Activated T-cell treated with anti-CD3 and anti-CD28 coated beads for 1 hour (primary cell): ENCODE data around the gene SKAP1.
"Not testable (repeated sequence)": the region's sequence is repeated elsewhere in the genome, so short reads cannot be mapped to it uniquely, and the experiment has no call there.

Experiments
- DNase-seq: peaks from one replicate; pipeline ENCODE4 v3.0.0-alpha.2; 2020; ENCODE audit warnings: low read depth

The SKAP1 gene

DNA sequence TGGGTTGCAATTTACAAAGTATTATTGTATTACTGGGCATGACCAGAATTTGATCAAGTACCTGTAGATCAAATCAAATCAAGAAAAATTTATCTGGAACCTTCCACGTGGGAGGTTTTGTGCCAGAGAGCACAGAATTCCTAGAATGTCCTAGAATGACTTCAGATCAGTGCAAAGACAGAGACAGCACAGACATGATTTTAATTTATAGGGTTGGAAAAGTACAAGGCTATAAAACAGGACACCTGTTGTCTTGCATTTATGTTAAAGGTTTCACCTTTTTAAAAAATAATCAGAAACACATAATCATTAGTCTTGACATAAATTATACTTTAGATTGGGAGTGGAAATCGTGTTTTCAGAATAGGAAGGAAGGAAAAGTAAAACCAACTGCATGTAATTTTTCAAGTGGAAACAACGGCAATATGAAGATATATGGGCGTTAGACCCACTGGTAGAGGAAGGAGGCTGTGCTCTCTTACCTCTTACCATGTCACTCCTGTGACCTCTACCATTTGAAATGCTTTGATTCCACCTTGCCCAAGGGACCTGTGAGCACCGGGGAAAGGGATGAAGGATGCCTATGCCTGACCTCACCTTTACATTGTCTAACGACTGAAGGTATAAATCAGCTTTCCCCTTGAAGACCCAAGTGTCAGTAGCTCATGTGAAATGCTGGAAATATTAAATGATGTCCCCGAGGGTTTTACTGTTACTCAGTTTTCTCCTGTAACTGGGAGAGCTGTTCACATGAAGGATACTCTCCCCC, 222.1 kb downstream of the SKAP1 start:
- no peak for DNase-seq

- not testable (repeated sequence) for DNase-seq
These were observed 223.0 kb downstream of the SKAP1 start for GRCh38 chr17:48207036-48207435.

GRCh38 chr17:48202959-48203358, 227.1 kb downstream of the SKAP1 start:
- DNase-seq = no peak

DNA sequence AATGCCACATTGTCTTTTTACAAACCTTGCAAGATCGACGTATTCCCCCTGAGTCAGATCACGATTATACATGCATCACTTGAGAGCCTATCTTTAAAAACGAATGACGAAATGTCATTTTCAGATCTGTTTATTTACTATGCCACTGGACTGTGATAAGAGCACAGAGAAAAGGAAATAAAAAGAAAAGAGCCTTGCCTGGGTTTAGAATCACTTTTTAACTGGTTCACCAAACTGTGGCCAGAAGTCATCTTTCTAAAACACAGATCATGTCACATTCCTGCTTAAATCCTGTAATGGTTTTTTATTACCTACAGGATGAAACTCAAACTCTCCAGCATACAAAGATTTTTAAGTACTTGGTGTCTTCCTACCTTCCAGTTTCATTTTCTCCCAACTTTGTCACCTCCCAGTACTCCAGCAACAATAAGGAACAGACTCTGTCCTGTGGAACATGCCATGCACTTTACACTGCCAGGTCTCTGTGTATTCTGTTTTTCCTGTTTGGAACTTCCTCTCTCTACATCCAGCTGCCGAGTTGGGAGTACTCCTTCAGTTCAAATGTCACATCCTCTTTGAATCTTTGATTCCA, 231.0 kb downstream of the SKAP1 start:
- DNase-seq = no peak

DNA sequence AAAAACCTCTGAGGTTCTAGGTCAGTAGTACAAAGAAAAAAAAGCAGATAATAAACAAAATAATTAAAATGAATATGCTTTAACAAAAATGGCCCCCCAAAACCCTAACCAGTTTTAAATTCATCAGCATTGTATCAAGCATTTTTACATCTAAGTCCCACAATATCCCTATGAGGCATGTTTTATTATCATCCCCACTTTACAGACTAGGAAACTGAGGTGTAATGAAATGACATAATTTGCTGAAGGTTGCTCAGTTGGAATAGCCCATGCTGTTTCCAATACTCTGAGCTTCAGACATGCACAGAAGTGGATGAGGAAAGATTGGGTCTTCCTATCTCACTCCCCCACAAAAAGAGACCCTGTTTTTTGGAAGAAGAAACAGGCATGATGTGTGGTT, 234.1 kb downstream of the SKAP1 start:
- no peak for DNase-seq

DNA sequence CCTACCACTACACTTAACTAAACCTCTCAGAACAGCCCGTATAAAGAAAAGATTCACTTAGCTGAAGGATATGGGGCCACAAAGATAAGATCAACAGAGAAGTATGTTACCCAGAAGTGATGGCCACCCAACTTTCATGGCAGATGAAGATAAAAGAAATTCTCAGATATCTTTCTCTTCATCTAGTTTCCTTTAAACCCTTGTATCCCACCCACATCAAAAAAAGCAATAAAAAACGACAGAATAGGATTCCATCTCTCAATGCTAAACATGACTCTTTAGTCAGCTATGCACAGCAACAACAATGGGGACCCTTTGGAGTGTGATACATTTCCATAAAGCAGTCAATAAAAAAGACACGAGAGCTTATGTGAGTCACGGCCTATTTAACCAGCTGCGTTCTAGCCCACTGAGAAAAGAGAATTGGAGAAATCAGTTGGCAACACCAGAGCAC, 235.9 kb downstream of the SKAP1 start:
- no peak for DNase-seq

DNA sequence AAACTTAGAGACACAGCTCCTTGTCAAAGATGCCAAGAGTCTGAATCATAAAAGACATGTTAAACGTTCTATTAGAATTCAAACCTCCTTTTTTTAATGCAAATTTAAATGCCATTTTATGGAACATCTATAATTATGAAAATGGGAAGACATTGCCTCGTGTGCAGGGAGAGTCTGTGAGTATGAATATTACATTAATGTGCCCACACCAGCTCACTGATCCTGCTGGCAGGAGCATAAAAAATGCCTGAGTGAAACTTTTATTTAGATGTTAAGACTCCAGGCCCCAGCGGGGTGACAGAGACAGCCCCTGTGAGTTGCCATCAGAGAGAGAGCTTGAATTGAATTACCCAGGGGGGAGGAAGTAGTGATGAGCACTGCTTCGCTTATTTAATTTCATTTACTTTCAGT, 237.7 kb downstream of the SKAP1 start:
- DNase-seq = no peak

- no peak for DNase-seq
These were observed 238.7 kb downstream of the SKAP1 start for GRCh38 chr17:48191362-48191761.

- DNase-seq = no peak
These were observed 239.1 kb downstream of the SKAP1 start for GRCh38 chr17:48190871-48191270.

- DNase-seq = no peak
These were observed 242.0 kb downstream of the SKAP1 start for GRCh38 chr17:48187872-48188608.

DNA sequence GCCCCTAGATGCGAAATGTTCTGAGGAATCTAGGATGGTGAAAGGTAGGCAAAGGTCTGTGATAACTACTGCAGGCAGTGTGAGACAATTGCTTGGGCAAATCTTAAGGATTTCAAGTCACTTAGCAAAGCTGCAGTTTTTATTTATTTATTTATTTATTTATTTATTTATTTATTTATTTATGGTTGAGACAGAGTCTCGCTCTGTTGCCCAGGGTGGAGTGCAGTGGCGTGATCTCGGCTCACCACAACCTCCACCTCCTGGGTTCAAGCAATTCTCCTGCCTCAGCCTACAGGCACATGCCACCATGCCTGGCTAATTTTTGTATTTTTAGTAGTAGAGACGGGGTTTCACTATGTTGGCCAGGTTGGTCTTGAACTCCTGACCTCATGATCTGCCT, 243.7 kb downstream of the SKAP1 start:
- DNase-seq = not testable (repeated sequence)

GRCh38 chr17:48184721-48185120, 245.3 kb downstream of the SKAP1 start:
- no peak for DNase-seq

- no peak for DNase-seq
These were observed 248.4 kb downstream of the SKAP1 start for GRCh38 chr17:48181653-48182052.

DNA sequence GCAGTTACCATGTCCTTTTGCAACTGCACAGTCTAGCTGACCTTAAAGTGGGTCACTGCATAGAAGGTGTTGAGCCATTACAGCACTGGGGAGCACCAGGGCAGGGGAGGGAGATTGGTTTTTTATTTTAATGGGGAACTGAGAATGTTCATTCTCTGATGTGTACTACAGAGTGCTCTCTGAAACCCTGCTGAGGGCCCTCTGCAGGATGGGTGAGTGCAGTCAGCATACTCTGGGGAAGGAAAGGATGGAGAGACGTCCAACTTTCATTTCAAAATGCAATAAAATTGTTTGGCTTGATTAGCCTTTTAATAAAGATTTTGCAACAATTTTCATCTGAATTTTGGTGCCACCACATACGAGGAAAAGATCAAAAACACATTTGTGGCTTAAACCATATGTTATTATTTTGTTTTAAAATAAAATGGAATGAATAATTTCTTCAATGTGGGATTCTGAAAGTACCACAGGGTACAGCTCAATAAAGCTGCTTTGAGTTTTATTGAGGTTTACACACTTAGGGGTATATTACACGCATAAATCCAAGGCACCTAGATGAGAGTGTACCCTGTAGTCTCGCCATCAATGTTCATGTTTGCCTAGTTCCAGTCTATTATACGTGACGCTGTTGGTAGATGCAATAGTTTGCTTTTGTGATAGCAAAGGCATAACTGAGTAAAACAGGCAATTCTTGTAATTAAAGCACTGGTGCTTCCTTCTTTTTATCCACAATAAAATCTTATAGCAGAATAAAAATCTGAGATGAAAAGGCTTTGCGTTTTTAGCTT, 249.0 kb downstream of the SKAP1 start:
- DNase-seq = no peak

DNA sequence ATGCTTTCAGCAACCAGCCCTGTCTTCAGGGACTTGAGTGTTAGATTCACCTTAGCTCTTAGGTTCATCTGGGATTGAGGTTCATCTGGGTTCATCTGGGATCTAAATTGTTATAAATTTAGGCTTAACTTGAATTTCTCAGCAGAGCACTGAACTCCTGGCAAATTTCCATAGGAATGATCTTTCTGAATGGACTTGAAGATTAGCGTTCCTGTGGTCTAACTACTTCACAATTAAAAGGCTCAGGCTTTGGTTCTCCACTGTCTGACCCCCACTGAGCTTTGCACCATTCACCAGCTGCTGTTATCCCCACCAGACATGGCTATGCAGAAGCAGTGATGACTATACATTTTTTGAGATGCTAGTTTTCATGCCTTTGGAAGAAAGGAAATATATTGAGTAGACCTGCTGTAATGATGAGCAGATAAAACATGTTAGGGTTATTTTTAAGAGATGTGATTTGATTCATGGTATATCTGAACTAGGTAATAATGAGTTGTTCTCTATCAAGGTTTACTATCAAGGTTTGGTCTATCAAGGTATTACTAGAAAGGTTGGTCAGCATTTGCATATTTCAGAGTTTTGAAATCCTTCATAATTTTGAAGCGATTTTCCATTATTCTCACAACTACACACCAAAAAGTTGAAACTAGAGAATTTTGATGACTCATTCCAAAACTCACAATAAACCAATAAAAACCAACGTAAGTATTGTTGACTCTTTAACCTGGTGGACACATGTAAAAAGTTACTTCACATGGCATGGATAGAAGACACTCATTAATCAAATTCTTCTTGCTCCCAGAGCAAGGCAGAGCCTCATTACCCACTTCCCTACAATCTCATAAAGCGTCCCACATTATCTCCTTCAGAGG, 250.7 kb downstream of the SKAP1 start:
- DNase-seq = no peak

DNA sequence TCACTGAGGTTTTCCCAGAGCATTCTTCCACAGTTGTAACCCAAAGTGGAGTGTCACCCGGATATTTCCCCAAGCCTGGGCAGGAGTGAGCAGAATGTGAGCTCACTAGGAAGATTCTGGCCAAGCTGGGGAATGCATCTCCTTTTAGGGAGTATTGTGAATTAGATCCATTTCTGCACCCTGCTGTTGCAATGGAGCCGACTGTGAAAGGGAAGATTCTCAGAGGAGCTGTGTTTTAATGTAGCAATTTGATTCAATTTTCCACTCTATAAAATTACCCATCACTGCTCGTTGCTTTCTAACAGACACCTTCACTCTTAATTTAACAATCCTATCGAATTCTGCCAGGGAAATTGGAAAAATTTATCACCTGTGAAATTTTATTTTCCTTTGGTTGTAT, 251.7 kb downstream of the SKAP1 start:
- no peak for DNase-seq

DNA sequence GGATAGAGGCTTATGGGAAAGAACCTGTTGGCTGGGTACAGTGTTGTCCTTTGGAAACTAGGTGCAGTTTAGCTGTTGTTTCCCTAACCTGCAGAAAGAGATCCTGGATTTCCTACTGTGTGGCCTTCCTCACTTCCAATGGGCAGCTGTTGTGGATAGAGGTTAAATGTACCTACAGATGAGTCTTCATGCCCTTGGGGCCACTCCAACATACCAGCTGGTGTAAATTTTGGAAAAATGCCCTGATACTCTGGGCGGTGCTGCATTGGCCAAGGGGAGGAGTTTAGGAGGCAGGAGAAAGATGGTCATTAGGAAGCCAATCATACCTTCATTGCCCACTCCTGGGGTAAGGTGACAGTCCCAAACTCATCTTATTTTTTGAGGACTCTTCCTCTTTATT, 252.2 kb downstream of the SKAP1 start:
- no peak for DNase-seq

GRCh38 chr17:48176471-48176855, 253.6 kb downstream of the SKAP1 start:
- DNase-seq = no peak

GRCh38 chr17:48175692-48176470, 254.1 kb downstream of the SKAP1 start:
- no peak for DNase-seq

DNA sequence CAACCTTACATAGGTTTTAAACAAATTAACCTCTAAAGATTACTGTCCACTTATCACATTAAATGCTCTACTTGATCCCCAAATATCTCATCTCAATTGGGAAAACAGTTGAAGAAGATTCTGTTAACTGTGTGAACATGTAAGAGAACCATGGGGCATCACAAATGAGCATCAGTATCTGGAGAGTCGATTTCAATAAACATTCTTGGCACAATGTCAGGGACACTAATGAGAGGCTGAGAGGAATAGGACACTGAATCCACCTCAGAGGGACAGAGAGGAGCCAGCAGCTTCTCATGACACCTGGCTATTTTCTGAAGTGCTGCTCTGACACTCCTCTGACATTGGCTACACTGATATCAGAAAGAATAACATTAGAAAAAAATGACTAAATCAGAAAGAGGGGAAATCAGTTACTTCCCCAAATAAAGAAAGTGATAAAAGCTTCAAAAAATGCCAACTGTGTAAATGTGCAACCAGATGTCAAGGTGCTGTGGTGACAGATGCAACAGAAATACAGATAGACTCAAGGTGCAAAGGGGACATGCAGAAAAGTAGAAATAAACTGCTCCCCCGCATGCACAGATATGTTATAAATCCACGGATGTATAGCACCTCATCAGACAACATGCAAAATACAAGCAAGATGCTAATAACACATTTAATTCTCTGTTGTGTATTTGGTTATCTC, 255.0 kb downstream of the SKAP1 start:
- no peak for DNase-seq
